NCI-H187 (cell line): Measurements from ENCODE around the gene SKP1.
"Not testable (repeated sequence)": the region's sequence is repeated elsewhere in the genome, so short reads cannot be mapped to it uniquely, and the experiment has no call there.

Experiments
- DNase-seq, 2 experiments: peaks; one replicate each; lab custom pipeline; 2025; lab: John Stamatoyannopoulos, UW

SKP1 gene

DNA sequence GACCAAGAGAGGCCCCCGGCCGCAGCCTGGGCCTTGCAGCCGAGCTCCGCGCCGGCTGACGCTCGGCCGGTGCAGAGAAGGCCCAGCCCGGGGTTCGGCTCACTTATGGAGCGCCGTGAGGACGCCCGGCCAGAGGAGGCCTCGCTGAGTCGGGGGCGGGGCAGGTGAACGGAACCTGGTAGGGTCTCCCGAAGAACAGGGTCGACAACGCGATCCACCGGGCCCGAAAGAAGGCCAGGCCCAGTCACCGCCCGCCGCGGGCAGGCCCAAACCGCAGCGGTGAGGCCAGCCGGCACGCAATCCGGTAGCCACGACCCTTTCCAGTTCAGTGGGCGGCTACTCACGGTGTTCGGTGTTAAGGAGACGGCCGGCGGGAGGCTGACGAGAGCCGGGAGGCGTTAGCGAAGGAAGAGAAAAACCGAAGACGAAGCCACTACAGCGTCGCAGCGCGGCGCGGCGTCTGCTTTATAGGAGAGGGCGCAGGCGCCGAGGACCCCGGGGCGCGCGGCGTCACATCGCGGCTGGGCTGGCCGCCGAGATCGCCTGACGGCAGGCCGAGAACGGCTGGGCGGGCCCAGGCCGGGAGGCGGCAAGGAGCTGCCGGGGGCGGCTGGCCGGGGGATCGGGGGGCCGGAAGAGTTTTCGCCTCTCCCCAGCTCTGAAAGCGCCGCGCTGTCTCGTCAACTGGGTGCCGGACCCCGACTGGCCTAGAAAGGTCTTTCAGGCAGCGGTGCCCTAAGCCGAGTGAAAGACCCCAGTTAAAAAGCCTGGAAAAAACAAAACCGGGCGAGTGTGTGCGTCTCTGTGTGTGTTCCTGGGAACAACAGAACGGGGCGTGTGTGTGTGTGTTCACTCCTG is at the start of gene SKP1:
Gene SKP1 (minus strand): TSS at position 440 of the 858 bp plus-strand sequence. CDS start 2,928 bp downstream, outside the sequence.
- peak; percentile 59 to 82 for DNase-seq

DNA sequence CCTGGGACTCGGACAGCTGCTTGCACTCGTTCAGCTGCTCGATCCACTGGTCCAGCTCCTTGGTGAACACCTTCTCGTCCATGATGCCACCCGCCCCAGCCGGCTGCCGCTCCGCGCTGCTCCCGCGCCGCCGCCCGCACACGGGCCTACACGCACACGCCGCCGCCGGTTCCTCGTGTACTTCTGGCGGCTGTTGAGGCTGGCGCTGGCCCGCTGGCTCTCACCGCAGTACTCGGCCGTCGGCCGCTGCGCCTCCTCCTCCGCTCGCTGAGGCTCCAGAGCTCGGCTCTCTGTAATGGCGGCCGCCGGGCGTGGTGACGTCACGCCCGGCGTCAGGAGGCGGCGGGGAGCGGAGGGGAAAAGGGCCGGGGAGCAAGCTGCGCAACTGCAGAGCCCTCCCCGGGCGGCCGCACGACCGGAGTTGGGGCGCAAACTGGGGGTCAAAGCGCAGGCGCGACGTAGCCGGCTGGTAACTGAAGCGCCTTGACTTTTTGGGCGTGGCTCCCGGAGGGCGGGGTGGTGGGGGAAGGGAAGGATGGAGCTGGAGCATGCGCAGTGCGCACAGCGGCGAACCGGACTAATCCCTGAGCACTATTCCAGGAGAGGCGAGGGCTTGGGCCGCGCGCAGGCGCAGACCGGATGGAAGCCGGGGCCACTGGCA is 49.2 kb upstream of the SKP1 start, which contains the start of gene PPP2CA:
Gene PPP2CA (minus strand): TSS at position 294 of the 661 bp plus-strand sequence. CDS start 212 bp downstream, at position 82.
- peak; percentile 94 to 96 for DNase-seq

DNA sequence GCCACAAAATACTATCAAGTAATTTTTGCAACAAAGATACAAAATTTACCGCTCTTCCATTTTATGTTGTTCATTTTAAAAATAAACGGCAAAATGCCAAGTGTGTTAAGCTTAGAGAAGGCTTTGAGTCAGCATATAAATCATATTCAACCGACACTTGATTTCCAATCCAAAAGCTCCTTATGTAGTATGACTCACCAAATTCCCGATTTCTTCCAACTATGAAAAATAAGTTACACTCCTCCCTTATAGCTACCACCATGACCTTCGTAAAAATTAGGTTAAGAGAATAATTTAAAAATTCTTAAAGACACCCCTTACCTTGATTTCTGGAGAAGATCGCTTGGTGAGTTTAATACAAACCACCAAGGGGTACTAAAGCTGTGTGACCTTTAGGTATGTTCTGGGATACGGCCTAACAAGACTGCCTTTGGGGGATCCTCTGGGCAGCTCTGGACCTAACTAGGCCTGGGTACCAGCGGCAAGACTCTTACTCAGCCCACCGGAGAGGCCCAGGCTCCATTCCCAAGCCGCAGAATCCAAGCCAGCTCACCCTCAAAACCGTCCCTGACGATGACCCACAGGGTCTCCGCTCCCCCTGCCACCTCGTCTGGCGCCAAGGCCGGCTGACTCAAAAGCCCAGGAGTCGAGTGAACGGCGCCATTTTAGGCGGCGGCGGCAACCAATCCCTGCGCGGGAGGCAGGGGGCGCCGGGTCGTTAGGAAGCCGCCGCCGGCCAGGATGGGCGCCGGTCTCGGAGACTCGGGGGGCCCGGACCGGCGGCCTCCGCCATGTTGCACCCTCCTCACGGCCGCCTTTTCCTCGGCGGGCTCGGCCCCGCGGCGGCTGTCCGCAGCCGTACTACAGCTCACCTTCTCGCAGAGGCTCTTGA is 48.4 kb upstream of the SKP1 start:
- peak in 1 of 2 experiments; percentile 32 for DNase-seq

DNA sequence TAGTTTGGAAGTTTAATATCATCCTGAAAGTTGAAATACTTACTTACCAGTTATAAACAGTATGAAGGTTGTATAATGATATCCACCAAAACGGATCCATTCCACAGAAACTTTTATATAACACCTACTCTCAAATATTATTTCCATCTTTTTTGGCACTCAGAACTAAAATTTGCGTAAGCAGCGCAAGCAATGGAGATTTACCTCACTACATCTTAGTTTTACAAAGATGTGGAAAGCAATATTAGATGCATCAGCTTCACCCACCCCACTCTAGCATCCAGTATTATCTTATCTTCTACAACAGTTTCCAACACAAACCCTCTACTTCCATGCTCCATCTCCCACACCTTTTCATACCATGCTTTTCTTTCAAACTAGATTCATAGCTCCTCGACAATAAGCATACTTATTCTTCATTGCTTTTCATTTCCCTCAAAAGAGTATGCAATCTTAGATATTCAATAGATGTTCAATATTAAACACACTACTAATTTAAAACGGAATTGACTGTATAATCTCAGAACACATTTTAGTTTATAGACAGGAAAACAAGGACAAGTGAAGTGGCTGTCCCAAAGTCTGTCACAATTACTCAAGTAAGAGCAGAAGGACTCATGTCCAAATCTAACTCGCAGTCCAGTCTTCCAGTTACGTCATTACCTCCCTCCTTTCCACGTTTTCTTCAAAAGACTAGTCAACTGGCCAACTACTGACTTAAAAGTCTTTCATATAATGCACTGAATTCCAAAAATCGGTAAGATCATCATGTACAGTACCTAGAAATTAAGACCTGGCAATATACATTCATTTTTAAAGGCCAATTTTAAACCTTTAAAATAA is 46.9 kb upstream of the SKP1 start:
- DNase-seq = no peak

DNA sequence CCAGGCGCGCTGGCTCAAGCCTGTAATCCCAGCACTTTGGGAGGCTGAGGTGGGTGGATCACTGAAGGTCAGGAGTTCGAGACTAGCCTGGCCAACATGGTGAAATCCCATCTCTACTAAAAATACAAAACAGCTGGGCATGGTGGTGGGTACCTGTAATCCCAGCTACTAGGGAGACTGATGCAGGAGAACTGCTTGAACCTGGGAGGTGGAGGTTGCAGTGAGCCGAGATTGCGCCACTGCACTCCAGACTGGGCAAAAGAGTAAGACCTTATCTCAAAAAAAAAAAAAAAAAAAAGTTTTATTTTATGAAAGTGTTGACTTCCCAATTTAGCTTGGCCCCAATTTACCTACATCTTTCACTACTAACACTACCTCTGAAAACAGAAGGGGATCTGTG is 44.9 kb upstream of the SKP1 start:
- DNase-seq = not testable (repeated sequence)

DNA sequence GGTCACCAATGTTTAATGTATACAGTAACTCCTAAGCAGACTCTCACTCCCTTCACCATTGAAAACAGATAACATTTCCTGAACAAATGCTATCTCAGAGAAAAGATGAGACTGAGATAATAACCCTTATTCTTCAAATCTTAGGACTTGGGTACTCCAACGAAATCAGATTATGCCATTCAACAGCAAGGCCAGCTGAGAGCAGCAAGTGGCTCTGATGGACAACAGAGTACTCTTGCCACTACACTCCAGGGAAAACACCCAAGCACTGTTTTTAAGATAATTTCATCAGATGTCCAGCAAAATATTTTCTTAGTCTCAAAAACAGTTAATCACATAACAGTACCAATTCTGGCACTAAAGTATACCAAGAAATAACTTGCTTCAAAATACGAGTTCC is 39.0 kb upstream of the SKP1 start:
- DNase-seq = no peak

DNA sequence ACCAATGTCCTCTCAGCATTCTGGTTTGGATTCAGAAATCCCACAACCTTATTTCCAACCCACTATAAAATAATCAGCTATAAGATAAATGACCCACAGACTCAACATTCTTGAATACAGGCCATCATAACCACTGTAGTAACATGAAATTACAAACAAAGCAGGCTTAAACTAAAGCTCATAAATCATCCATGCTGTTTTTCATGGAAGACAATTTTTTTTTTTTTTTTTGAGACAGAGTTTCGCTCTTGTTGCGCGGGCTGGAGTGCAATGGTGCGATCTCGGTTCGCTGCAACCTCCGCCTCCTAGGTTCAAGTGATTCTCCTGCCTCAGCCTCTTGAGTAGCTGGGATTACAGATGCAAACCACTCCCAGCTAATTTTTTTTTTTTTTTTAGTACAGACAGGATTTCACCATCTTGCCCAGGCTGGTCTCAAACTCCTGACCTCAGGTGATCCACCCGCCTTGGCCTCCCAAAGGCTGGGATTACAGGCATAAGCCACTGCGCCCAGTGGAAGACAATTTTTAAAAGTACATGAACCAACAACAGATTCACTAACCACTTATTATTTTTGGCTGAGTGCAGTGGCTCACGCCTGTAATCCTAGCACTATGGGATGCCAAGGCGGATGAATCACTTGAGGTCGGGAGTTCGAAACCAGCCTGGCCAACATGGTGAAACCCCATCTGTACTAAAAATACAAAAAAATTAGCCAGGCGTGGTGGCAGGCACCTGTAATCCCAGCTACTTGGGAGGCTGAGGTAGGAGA is 34.7 kb upstream of the SKP1 start:
- not testable (repeated sequence) for DNase-seq

DNA sequence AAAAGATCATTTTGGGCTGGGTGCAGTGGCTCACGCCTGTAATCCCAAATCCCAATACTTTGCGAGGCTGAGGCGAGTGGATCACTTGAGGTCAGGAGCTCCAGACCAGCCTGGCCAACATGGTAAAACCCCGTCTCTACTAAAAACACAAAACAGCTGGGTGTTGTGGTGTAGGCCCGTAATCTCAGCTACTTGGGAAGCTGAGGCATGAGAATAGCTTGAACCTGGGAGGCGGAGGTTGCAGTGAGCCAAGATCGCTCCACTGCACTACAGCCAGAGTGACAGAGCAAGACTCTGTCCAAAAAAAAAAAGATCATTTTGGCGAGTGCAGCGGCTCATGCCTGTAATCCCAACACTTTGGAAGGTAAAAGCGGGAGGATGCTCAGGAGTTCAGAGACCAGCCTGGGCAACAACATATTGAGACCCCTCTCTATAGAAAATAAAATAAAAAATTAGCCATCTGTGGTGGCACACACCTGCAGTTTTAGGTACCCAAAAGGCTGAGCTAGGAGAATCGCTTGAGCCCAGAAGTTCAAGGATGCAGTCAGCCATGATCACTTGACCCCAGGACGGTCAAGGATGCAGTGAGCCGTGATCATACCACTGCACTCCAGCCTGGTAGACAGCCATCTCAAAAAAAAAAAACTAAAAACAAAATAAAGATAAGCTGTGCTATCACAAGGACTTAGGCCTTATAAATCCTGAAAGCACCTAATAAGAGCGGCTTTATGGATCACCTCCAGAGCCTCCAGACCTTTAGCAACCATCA is 32.9 kb upstream of the SKP1 start:
- no peak for DNase-seq

DNA sequence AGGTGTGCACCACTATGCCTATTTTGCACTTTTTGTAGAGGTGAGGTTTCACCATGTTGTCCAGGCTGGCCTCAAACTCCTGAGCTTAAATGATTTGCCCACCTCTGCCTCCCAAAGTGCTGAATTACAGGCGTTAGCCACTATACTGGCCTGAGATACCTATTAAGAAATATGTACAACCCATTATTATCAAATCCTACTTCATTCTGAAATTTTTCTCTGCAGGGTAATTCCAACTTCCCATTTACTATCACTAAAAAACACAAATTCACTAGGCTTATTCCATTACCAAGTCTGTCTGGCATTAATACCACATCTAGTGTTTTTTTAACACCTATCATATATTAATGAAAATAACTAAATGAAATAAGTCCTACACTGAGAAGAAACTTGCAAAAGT is 30.9 kb upstream of the SKP1 start:
- DNase-seq = no peak

DNA sequence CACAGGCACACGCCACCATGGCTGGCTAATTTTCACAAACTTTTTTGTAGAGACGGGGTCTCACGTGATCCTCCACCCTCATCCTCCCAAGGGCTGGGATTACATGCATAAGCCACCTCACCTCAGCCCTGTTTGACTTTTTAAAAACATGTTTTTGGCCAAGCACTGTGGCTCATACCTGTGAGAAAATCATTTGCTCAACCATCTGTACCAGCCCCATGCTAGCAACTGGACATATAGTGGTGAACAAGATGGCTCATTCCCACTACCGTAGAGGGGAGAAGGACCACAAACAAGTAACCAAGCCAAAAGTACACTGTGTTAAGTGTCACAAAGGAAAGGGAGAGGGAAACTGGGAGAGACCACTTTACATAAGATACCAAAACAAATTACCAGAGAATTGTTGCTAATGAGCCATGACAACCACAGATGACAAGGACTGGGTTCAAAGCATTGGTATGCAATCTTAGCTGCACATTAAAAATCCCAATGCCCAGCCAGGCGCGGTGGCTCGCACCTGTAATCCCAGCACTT is 29.9 kb upstream of the SKP1 start:
- DNase-seq = no peak

DNA sequence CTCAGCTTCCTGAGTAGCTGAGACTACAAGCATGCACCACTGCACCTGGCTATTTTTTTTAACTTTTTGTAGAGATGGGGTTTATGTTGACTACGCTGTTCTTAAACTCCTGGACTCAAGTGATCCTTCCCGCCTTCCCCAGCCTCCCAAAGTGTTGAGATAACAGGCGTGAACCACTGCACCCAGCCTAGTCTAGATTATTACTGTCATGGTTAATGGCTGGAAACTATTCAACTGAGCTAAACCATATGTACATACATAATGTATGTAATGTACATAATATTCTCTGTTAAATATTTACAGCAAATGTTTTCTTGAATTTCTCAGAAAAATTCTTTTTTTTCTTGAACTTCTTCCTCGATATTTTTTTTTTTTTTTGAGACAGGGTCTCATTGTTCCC is 27.8 kb upstream of the SKP1 start:
- DNase-seq = no peak

DNA sequence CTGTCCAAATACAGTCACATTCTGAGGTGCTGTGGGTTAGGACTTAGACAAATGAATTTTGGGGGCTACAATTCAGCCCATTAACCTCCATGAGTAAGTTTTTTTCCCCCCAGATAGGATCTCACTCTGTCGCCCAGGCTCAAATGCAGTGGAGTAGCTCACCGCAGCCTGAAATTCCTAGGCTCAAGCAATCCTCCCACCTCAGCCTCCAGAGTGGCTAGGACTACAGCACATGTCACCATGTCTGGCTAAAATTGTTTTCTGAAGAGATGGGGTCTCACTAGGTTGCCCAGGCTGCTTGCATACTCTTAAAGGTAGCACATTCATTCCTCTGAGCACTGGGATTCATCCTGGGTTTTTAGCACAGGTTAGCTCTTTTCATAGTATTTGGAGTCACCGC is 26.9 kb upstream of the SKP1 start:
- DNase-seq = no peak

DNA sequence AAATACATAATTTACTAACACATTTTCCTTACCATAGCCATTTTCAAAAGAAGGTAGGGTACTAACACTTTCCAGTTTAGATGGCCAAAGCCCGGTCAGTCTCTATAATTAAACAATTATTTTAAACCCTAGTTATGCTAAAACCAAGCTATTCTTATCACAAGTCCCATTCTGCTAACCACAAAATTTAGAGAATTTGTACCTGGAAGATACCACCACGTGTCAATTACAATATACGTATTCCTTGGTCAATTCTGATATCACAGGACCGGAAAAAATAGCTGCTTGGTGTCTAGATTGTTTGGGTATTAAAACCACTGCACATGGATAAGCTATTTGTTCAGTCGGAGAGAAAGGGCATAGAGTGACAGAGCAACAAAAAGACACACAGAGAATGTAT is 18.9 kb upstream of the SKP1 start:
- no peak for DNase-seq

DNA sequence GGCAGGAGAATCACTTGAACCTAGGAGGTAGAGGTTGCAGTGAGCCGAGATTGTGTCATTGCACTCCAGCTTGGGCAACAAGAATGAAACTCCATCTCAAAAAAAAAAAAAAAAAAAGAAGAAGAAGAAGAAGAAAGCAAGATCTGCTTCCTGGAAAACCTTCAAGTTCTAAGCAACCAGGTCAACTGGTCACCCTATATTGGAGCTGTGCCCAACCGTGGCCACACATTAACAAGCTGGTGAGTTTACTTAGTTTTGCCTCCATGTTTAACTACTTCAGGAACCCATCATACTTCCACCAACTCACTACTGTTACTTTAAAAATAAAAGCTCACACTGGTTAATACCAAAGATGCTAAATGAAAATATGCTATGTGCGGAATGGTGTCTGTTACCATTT is 12.3 kb upstream of the SKP1 start:
- no peak for DNase-seq

DNA sequence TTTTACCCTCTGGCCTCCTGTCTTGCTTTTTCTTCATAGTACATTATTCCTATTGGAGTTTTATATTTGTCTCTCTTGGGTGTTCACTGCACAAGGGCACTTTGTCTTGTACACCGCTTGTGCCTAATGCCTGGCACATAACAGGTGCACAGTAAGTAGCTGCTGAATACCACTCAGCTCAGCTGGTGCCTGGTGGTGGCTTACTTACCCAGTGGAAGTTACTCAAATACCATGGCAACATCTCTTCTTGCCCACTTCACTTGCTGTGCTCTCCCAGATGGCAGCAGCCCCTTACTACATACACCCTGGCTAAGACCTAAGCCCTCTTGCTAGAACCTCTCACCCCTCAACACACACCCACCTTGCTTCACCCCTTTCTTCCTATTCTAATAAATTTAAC is 11.3 kb upstream of the SKP1 start:
- DNase-seq = no peak

DNA sequence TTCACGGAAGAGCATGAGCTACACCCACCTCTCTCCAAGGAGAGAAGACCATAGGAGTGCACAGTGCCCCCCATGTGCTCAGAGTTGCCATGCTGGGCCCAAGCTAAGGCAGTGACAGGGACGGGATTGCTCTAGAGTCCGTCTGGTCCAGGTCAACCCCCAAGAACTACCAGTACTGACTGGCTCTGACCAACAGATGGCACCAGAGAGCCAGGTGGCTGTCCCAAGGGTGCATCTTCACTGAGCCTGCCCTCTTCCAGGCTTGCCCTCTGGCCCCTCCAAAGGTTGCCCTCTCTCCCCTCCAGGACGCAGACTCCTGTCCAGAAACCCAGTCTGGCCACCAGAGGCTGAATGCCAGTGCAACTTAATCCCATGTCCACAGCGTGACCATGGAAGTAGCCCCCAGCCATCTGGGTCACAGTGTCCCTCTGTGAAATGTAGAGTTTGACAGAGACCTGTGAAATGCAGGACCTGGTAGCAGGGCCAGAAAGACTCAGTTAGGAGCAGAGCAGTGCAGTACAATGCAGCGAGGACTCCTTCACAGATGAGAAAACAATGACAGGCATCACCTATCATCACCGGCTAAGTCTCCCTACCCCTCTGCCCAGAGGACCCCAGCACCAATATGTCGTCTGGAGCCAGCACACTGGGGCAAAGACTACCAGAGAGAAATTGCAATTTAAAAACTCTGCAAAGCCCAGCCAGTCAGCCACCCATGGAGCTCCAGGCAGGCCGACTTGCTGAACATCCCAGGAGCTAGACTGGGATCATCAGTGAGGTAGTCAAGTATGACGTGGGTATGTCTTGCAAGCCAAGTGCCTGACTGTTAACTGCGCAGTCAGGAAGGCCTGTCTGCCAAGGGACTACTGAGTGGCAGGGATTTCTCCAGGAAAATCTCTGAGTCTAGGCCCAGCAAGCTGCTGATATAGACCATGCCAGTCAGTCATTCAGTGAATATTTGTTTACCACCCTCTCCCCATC is 7.7 kb upstream of the SKP1 start:
- peak in 1 of 2 experiments; percentile 2 for DNase-seq

DNA sequence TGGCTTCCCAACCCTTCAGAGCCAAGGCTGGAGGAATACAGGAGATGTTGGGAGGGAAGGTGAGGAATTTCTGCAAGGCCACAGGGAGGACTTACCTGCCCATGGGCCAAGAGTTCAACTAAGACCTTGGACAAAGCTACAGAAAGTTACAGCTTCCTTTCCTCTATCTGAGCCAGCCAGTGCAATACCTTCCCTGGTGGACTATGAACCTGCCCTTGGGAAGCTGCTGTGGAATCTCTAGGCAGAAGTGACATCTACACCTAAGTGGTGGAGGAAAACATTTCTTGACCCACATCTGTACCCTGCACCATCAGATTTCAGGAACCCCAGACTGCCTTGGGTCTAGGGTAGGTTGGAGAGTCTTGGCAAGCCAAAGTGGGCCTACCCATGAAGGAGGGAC is 6.7 kb upstream of the SKP1 start:
- no peak for DNase-seq

DNA sequence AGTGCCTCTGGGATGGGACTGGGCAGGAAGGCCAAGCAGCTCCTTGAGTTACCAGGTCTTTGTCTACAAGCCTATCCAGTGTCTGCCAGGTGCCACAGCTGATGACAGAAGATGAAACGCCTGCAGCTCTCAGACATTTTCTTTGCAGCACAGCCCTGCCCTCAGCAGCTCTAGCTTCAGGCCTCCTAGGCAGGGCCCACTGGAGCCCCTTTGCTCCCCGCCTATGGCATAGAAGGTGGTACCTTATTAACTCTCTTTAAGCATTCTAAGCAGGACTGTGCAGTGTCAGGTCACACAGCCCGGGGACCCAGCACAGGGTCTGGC is 1.3 kb upstream of the SKP1 start:
- no peak for DNase-seq
